Subcutaneous abdominal adipose tissue (tissue), 5 donors: Measurements from ENCODE around the gene ZNF362.
"Not testable (repeated sequence)": the region's sequence is repeated elsewhere in the genome, so short reads cannot be mapped to it uniquely, and the experiment has no call there.

ENCODE experiments used
- H3K27ac ChIP-seq: one replicate; pipeline ENCODE4 v1.7.0; 2013; ENCODE audit warnings: low read depth, mild to moderate bottlenecking, inconsistent platforms, low read length, moderate library complexity
- H3K27me3 ChIP-seq, 5 donors: one replicate each; pipeline ENCODE4 v1.7.0; 2013; ENCODE audit warnings: low read length in 5 of 5, inconsistent platforms in 1 of 5; ENCODE audit not compliant: control insufficient read depth in 5 of 5, insufficient read depth in 4 of 5
- H3K36me3 ChIP-seq, 5 donors: one replicate each; pipeline ENCODE4 v1.7.0; 2013; ENCODE audit warnings: low read length in 5 of 5; ENCODE audit not compliant: control insufficient read depth in 5 of 5, insufficient read depth in 5 of 5
- H3K4me1 ChIP-seq, 5 donors: one replicate each; pipeline ENCODE4 v1.7.0; 2013; ENCODE audit warnings: low read length in 5 of 5, mild to moderate bottlenecking in 3 of 5, moderate library complexity in 1 of 5; ENCODE audit not compliant: control insufficient read depth in 5 of 5, insufficient read depth in 5 of 5
- H3K4me3 ChIP-seq, 5 donors: one replicate each; pipeline ENCODE4 v1.7.0; 2013; ENCODE audit warnings: low read length in 5 of 5, low read depth in 1 of 5
- H3K9ac ChIP-seq, 5 donors: one replicate each; pipeline ENCODE4 v1.7.0; 2013; ENCODE audit warnings: low read length in 5 of 5, mild to moderate bottlenecking in 4 of 5, moderate library complexity in 3 of 5
- H3K9me3 ChIP-seq, 5 donors: one replicate each; pipeline ENCODE4 v1.7.0; 2013; ENCODE audit warnings: low read length in 5 of 5; ENCODE audit not compliant: control insufficient read depth in 5 of 5
- donor health status: healthy.
- donor health status: healthy.
- donor health status: healthy.
- donor health status: healthy.
- donor health status: healthy.

Gene ZNF362

GRCh38 chr1:33300673-33301072 lies 44.4 kb downstream of the ZNF362 start:
- no peak overlapping the region for H3K4me3 ChIP-seq
- peaks cover 0 to 35% (median 20%) of the 10 kb centered on the region in 5 donors for H3K36me3 ChIP-seq
- H3K27ac ChIP-seq: no peak overlapping the region
- H3K27me3 ChIP-seq: no peaks in the 10 kb centered on the region
- no peaks in the 10 kb centered on the region for H3K9me3 ChIP-seq
- H3K4me1 ChIP-seq: peaks cover 4 to 18% (median 12%) of the 10 kb centered on the region in 5 donors
- H3K9ac ChIP-seq: no peak overlapping the region

- H3K27me3 ChIP-seq: peaks cover 0 to 3% (median 0%) of the 10 kb centered on the region in 5 donors
- H3K4me1 ChIP-seq: peaks cover 2 to 19% (median 15%) of the 10 kb centered on the region in 5 donors
- H3K36me3 ChIP-seq: peaks cover 0 to 28% (median 15%) of the 10 kb centered on the region in 5 donors
- H3K9ac ChIP-seq: no peak overlapping the region
- H3K9me3 ChIP-seq: no peaks in the 10 kb centered on the region
- H3K4me3 ChIP-seq: no peak overlapping the region
- H3K27ac ChIP-seq: no peak overlapping the region
These were observed 45.1 kb downstream of the ZNF362 start for GRCh38 chr1:33301273-33301984.

- Histone ChIP-seq H3K4me1 (peaks cover 2 to 26% (median 22%) of the 10 kb centered on the region in 5 donors), H3K27ac (no peak overlapping the region), H3K9ac (no peak overlapping the region), H3K27me3 (peaks cover 0 to 5% (median 4%) of the 10 kb centered on the region in 5 donors), H3K36me3 (peaks cover 0 to 20% (median 9%) of the 10 kb centered on the region in 5 donors), H3K9me3 (no peaks in the 10 kb centered on the region), H3K4me3 (no peak overlapping the region)
These were observed 46.0 kb downstream of the ZNF362 start for GRCh38 chr1:33302325-33302724.

DNA sequence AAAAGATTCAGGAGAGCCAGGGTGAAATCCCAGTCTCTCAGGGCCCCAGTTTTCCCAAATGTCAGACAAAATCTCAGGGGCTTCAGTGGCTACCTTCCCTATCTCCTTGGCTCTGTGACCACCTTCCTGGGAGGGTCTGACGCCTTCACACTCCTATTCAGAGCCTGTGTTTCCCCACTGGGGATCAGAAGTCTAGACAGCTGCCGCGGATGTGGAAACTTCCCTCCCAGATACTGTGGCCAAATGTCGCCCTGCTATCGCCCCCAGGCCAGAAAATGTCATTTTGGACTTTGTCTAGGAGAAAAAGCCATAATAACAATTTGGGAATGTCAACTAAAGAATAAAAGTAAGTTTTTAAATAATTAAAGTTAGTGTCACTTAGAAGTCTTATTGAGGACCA lies 48.7 kb downstream of the ZNF362 start:
- Histone ChIP-seq H3K4me3 (no peak overlapping the region), H3K27me3 (peaks cover 0 to 5% (median 4%) of the 10 kb centered on the region in 5 donors), H3K4me1 (peaks cover 0 to 26% (median 22%) of the 10 kb centered on the region in 5 donors), H3K36me3 (peaks cover 0 to 2% (median 0%) of the 10 kb centered on the region in 5 donors), H3K9ac (no peak overlapping the region), H3K27ac (no peak overlapping the region), H3K9me3 (no peaks in the 10 kb centered on the region)

DNA sequence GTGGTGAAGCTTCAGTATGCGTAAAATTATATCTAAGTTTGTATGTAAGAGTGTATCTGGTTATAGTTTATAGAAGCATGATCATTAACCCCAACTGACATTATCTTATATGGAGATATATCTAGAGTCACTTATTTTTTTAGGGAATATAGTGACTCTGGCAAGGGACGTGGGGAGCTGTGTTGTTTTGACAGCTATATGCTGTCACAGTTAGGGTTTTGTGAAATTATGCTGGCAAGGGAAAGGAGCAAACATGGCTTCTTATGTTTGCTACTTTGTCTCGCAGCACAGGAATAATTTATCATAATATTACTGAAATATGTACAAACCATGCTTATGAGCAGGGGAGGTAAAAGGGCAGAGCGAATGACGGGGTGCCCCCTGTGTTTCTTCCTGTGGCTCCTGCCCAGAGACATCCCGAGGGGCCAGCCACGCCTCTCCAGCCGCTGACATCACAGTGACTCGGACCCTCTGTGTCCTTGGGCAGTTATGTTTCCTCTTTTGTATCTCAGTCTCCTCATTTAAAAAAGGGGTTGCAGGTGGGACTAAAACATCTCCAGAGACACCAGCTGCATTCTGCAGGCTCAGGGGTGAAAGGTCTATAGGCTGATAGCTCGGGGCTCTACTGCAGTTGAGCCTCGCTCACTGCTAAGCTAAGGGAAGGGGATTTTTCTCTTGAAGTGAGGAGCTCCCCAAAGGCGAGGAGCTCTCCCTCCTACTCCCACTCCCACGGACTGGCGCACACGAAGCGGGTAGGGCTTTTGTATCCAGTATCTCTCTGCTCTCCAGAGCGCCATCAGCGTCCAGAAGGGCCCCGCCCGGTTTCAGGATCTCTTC lies 49.7 kb downstream of the ZNF362 start:
- Histone ChIP-seq H3K27ac (no peak overlapping the region), H3K27me3 (peaks cover 0 to 5% (median 4%) of the 10 kb centered on the region in 5 donors), H3K36me3 (no peaks in the 10 kb centered on the region), H3K9ac (no peak overlapping the region), H3K4me1 (peaks cover 0 to 19% (median 15%) of the 10 kb centered on the region in 5 donors), H3K4me3 (peak overlapping the region in 4 of 5 donors; percentile 17 to 63 (median 49)), H3K9me3 (no peaks in the 10 kb centered on the region)

DNA sequence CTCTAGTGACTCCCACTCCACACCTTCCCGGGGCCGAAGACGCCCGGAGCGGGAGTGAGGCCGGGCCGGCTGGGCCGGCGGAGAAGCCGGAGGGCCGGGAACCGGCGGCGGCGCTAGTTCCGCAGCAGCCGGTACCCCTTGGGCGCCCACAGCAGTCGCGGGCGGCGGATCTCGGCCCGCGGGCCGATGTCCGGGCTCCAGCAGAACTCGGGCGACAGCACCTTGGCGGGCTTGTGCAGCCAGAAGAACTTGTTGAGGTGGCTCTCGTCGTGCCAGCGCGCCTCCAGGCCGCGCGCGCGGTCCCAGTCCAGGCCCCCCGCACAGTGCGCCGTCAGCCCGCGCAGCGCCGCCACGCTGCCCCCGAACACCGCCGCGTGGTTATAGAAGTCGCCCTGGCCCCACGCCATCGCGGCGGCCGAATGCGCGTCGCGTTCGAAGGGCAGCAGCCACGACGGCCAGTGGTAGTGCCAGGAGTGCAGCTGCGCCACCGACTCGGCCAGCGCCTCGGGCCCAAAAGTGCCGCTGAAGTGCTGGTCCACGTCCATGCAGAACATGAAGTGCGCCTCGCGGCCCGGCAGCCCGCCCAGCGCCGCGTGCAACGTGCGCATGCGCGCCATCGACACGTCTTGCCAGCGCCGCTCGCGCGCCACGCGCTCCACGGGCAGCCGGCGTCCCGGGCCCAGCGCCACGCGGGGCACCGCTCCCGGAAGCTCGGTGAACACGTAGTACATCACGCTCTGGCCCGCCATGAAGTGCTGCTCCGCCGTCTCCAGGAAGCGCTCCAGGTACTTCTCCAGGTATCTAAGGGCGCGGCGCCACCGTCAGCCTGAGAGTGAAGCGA lies 50.6 kb downstream of the ZNF362 start:
- no peak overlapping the region for H3K9ac ChIP-seq
- no peaks in the 10 kb centered on the region for H3K9me3 ChIP-seq
- H3K27me3 ChIP-seq: peaks cover 0 to 5% (median 4%) of the 10 kb centered on the region in 5 donors
- peak overlapping the region in 4 of 5 donors; percentile 39 to 63 (median 49) for H3K4me3 ChIP-seq
- H3K4me1 ChIP-seq: peaks cover 0 to 15% (median 11%) of the 10 kb centered on the region in 5 donors
- H3K36me3 ChIP-seq: no peaks in the 10 kb centered on the region
- no peak overlapping the region for H3K27ac ChIP-seq

GRCh38 chr1:33307494-33307864 lies 51.2 kb downstream of the ZNF362 start:
- Histone ChIP-seq H3K9ac (no peak overlapping the region), H3K27ac (no peak overlapping the region), H3K36me3 (no peaks in the 10 kb centered on the region), H3K4me1 (peaks cover 0 to 13% (median 10%) of the 10 kb centered on the region in 5 donors), H3K9me3 (no peaks in the 10 kb centered on the region), H3K27me3 (peaks cover 0 to 5% (median 4%) of the 10 kb centered on the region in 5 donors), H3K4me3 (no peak overlapping the region)

GRCh38 chr1:33309351-33309750 lies 53.1 kb downstream of the ZNF362 start:
- H3K9ac ChIP-seq, H3K4me3 ChIP-seq, H3K27ac ChIP-seq, H3K36me3 ChIP-seq, H3K27me3 ChIP-seq, H3K9me3 ChIP-seq: not testable (repeated sequence)
- H3K4me1 ChIP-seq: peaks cover 0 to 11% (median 10%) of the 10 kb centered on the region in 5 donors

DNA sequence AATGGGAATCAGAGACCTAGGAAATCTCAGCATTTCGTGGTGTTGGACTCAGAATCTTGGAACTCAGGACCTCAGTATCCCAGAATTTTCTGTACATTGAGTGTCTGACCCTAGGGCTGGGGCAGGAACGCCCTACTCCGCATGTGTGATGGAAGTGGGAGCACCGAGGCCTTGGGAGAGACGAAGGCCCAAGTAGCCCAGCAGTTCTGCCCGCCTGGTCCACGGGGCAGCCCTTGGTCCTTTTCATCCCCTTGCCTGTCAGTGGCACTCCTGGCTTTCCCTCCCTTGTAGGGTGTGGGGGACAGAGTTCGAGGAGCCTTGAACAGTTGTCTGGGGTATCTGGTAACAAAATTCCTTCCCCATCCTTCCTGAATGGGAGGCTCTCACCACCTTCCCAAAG lies 54.4 kb downstream of the ZNF362 start:
- Histone ChIP-seq H3K36me3 (no peaks in the 10 kb centered on the region), H3K4me3 (no peak overlapping the region), H3K9me3 (no peaks in the 10 kb centered on the region), H3K4me1 (peaks cover 0 to 11% (median 10%) of the 10 kb centered on the region in 5 donors), H3K27me3 (peaks cover 0 to 5% (median 4%) of the 10 kb centered on the region in 5 donors), H3K9ac (no peak overlapping the region), H3K27ac (no peak overlapping the region)
